K562 (cell line): ENCODE results near the gene RABEPK. TPM values are rescaled to one million over a fixed set of nuclear protein-coding genes. Genes with fewer than 3 reads are reported as not detected.
A peak's percentile ranks its signal among the peaks of the same experiment; 100 is the strongest.

Source experiments
- CBX1 ChIP-seq: sonication (generic); IDR thresholded peaks from 2 replicates; pipeline ENCODE4 v1.6.1; 2016; ENCODE audit warnings: antibody characterized with exemption, low read depth, mild to moderate bottlenecking
- CTCFL ChIP-seq: IDR thresholded peaks from 2 replicates; pipeline ENCODE4 v1.6.1; 2011; ENCODE audit warnings: borderline replicate concordance, low read depth, mild to moderate bottlenecking, moderate library complexity, low read length; ENCODE audit not compliant: insufficient read depth, poor library complexity, severe bottlenecking
- HDAC8 ChIP-seq: fragments of 450-650 bp; IDR thresholded peaks from 2 replicates; pipeline ENCODE4 v1.6.1; 2016; ENCODE audit warnings: mild to moderate bottlenecking, missing genetic modification characterization, moderate library complexity, missing compliant biosample characterization
- ILK ChIP-seq: fragments of 450-650 bp; IDR thresholded peaks from 2 replicates; pipeline ENCODE4 v1.6.1; 2016; ENCODE audit warnings: missing genetic modification characterization, low read depth, mild to moderate bottlenecking, missing compliant biosample characterization, moderate library complexity, borderline replicate concordance
- MECOM ChIP-seq: fragments of 250-450 bp; sonication (Bioruptor Pico); IDR thresholded peaks from 2 replicates; pipeline ENCODE4 v1.8.0; 2022; ENCODE audit warnings: inconsistent platforms
- MTF1 ChIP-seq: fragments of 250-450 bp; sonication (Bioruptor Pico); IDR thresholded peaks from 2 replicates; pipeline ENCODE4 v1.9.0; 2021; ENCODE audit warnings: moderate library complexity, mild to moderate bottlenecking, inconsistent platforms, borderline replicate concordance
- NEUROD1 ChIP-seq: fragments of 150-350 bp; IDR thresholded peaks from 2 replicates; pipeline ENCODE4 v1.6.1; 2014; ENCODE audit warnings: borderline replicate concordance, low read length, low read depth; ENCODE audit not compliant: partially characterized antibody
- NR2C2 ChIP-seq, 2 experiments: fragments of 200-800 bp in 1 of 2; sonication (Bioruptor generic) in 1 of 2; sonication (generic) in 1 of 2; formaldehyde crosslinking in 1 of 2; IDR thresholded peaks; 2 replicates each; pipeline versions ENCODE4 v1.6.1 to v1.8.0; 2016 to 2022; ENCODE audit warnings: mild to moderate bottlenecking in 1 of 2, missing compliant biosample characterization in 1 of 2, missing genetic modification characterization in 1 of 2, missing genetic modification reagents in 1 of 2
- PKNOX1 ChIP-seq: fragments of 450-650 bp; IDR thresholded peaks from 2 replicates; pipeline ENCODE4 v1.6.1; 2016
- PREB ChIP-seq: sonication (generic); formaldehyde crosslinking; IDR thresholded peaks from 2 replicates; pipeline ENCODE4 v1.8.1; 2023; ENCODE audit warnings: mild to moderate bottlenecking, missing genetic modification reagents
- STAG1 ChIP-seq: sonication (generic); formaldehyde crosslinking; IDR thresholded peaks from 2 replicates; pipeline ENCODE4 v1.5.0; 2020; ENCODE audit warnings: missing genetic modification reagents, borderline replicate concordance
- TCF7L2 ChIP-seq: fragments of 150-350 bp; IDR thresholded peaks from 2 replicates; pipeline ENCODE4 v1.6.1; 2016; ENCODE audit warnings: low read depth, mild to moderate bottlenecking, low read length, moderate library complexity
- TFAM ChIP-seq: fragments of 250-450 bp; sonication (Bioruptor Pico); conservative IDR thresholded peaks from 2 replicates; pipeline ENCODE4 v1.5.0; 2021; ENCODE audit warnings: mild to moderate bottlenecking, moderate library complexity
- THRA ChIP-seq: fragments of 450-650 bp; IDR thresholded peaks from 2 replicates; pipeline ENCODE4 v1.6.1; 2017; ENCODE audit warnings: mild to moderate bottlenecking, moderate library complexity
- ZBTB7A ChIP-seq: IDR thresholded peaks from 2 replicates; pipeline ENCODE4 v1.6.1; 2011; ENCODE audit warnings: low read depth, mild to moderate bottlenecking, low read length, moderate library complexity, borderline replicate concordance; ENCODE audit not compliant: control insufficient read depth
- ZC3H8 ChIP-seq: fragments of 450-650 bp; IDR thresholded peaks from 2 replicates; pipeline ENCODE4 v1.6.1; 2017
- ZFP36 ChIP-seq: fragments of 150-350 bp; IDR thresholded peaks from 2 replicates; pipeline ENCODE4 v1.6.1; 2018; ENCODE audit warnings: low read length, low read depth; ENCODE audit not compliant: partially characterized antibody
- ZNF263 ChIP-seq: sonication (generic); formaldehyde crosslinking; IDR thresholded peaks from 2 replicates; pipeline ENCODE4 v1.8.0; 2022; ENCODE audit warnings: mild to moderate bottlenecking, missing genetic modification reagents, borderline replicate concordance
- polyA plus RNA-seq, 8 experiments: library from polyadenylated mRNA; depleted of rRNA in 4 of 8; stranded (reverse) in 5 of 8; unstranded in 3 of 8; fragments of >200 nt; fragmentation: Nextera tagmentation in 2 of 8; fragmentation: Illumina TruSeq in 1 of 8; extraction: Ambion mirVana in 2 of 8; extraction: Trizol in 1 of 8; gene quantifications; 2 replicates each; pipeline versions ENCODE4 v1.2.1 to v1.2.3, GENCODE V29; 2011 to 2014; ENCODE audit warnings: inconsistent platforms in 1 of 8, missing spikeins in 1 of 8
- total RNA-seq, 7 experiments: library from RNA; depleted of rRNA in 6 of 7; stranded (reverse); fragments of >200 nt in 6 of 7; fragmentation: Illumina TruSeq in 2 of 7; extraction: Trizol in 2 of 7; gene quantifications; 2 replicates each; pipeline versions ENCODE4 v1.2.1 to v1.2.3, GENCODE V29; 2011 to 2021; ENCODE audit warnings: low replicate concordance in 1 of 7

Gene RABEPK
- total and polyA plus RNA-seq, 9 of the 15 experiments (the other 6 are each of a cell fraction or from before 2014, with no cell fraction given): 38.3 to 113 (median 52.8) TPM

- TF ChIP-seq ZFP36: no peak
- TF ChIP-seq NEUROD1: no peak
- TF ChIP-seq TFAM (CRISPR knock-in tag): no peak
- TF ChIP-seq ILK (tag): no peak
- no peak for TF ChIP-seq ZC3H8
- TF ChIP-seq STAG1 (CRISPR knock-in tag): no peak
- TF ChIP-seq ZBTB7A: peak; percentile 67; the same call in 1 of the 2 replicates
- TF ChIP-seq PREB (CRISPR knock-in tag): no peak
- 0 out of 2 replicates have a peak, but pooled peaks have one; percentile 13 for TF ChIP-seq PKNOX1
- peak; percentile 99 for TF ChIP-seq CTCFL
- TF ChIP-seq NR2C2 (CRISPR knock-in tag; IDR thresholded peaks at IDR 0.05): no peak
- TF ChIP-seq NR2C2 (tag; IDR thresholded peaks at IDR 0.05): peak; percentile 87
- no peak for TF ChIP-seq CBX1
- no peak for TF ChIP-seq HDAC8
- TF ChIP-seq TCF7L2: no peak
- TF ChIP-seq ZNF263 (CRISPR knock-in tag): peak; percentile 17; the same call in 1 of the 2 replicates
- TF ChIP-seq THRA: no peak
- TF ChIP-seq MECOM (CRISPR knock-in tag): no peak
- TF ChIP-seq MTF1 (CRISPR knock-in tag): no peak; the same call in 1 of the 2 replicates
Observed at GRCh38 chr9:125261501-125262293, 61.4 kb downstream of the RABEPK start, which contains the start of gene GAPVD1 (continued).
